SK-N-SH (cell line): ENCODE measurements around the gene WDR62. TPM values are rescaled to one million over a fixed set of nuclear protein-coding genes. Genes with fewer than 3 reads are reported as not detected.
A peak's percentile ranks its signal among the peaks of the same experiment; 100 is the strongest.

Experiments used
- CTCF ChIA-PET: fragments of 300-600, 350-600 bp; formaldehyde crosslinking; extraction: SDS; loops from one replicate; lab custom pipeline; 2021; lab: Yijun Ruan, JAX
- POLR2A ChIA-PET: fragments of 350-600 bp; sonication (Branson Sonifier 250); formaldehyde crosslinking; extraction: SDS; loops from one replicate; lab custom pipeline; 2020; ENCODE audit warnings: antibody characterized with exemption, inconsistent platforms; lab: Yijun Ruan, JAX
- DNase-seq: peaks from one replicate; pipeline ENCODE4 v3.0.0; 2012
- H2AFZ ChIP-seq: fragments of 200-600 bp; sonication (generic); 2 replicates; pipeline ENCODE4 v1.8.1; 2016; ENCODE audit warnings: antibody characterized with exemption, mild to moderate bottlenecking, low read depth
- H3F3A ChIP-seq: fragments of 200-600 bp; sonication (generic); replicated peaks from 2 replicates; pipeline ENCODE3; 2016; ENCODE audit warnings: antibody characterized with exemption, mild to moderate bottlenecking; ENCODE audit not compliant: insufficient read depth
- H3K27ac ChIP-seq, 2 experiments: fragments of 200-500 bp in 1 of 2; fragments of 200-600 bp in 1 of 2; sonication (Bioruptor generic) in 1 of 2; sonication (generic), shearing (Covaris generic) in 1 of 2; 2 replicates each; pipeline versions ENCODE4 v1.5.1 to v1.6.1; 2014 to 2016; ENCODE audit warnings: low read depth in 2 of 2, inconsistent platforms in 1 of 2, low read length in 1 of 2, mild to moderate bottlenecking in 1 of 2, mixed read lengths in 1 of 2
- H3K27me3 ChIP-seq: fragments of 200-600 bp; sonication (generic), shearing (Covaris generic); 2 replicates; pipeline ENCODE4 v1.6.1; 2016; ENCODE audit warnings: mixed run types; ENCODE audit not compliant: insufficient read depth
- H3K36me3 ChIP-seq, 2 experiments: fragments of 200-500 bp in 1 of 2; fragments of 200-600 bp in 1 of 2; sonication (Bioruptor generic) in 1 of 2; sonication (generic) in 1 of 2; replicated peaks in 1 of 2; 2 replicates each; pipeline versions ENCODE3 to v1.5.1; 2014 to 2016; ENCODE audit warnings: low read length in 1 of 2, mild to moderate bottlenecking in 1 of 2; ENCODE audit not compliant: insufficient read depth in 2 of 2, control insufficient read depth in 1 of 2
- H3K4me1 ChIP-seq, 2 experiments: fragments of 200-500 bp in 1 of 2; fragments of 200-600 bp in 1 of 2; sonication (Bioruptor generic) in 1 of 2; sonication (generic), shearing (Covaris generic) in 1 of 2; 2 replicates each; pipeline versions ENCODE4 v1.5.1 to v1.6.1; 2014 to 2016; ENCODE audit warnings: low read depth in 1 of 2, low read length in 1 of 2, mixed run types in 1 of 2; ENCODE audit not compliant: insufficient read depth in 2 of 2, control insufficient read depth in 1 of 2
- H3K4me2 ChIP-seq: fragments of 200-600 bp; sonication (generic), shearing (Covaris generic); 2 replicates; pipeline ENCODE4 v1.6.1; 2017; ENCODE audit warnings: mixed run types
- H3K4me3 ChIP-seq, 2 experiments: fragments of 200-500 bp in 1 of 2; fragments of 200-600 bp in 1 of 2; sonication (Bioruptor generic) in 1 of 2; sonication (generic), shearing (Covaris generic) in 1 of 2; 2 replicates each; pipeline versions ENCODE4 v1.5.1 to v1.8.1; 2014 to 2016; ENCODE audit warnings: low read depth in 2 of 2, inconsistent platforms in 1 of 2, low read length in 1 of 2, mild to moderate bottlenecking in 1 of 2, mixed read lengths in 1 of 2, moderate library complexity in 1 of 2
- H3K79me2 ChIP-seq: fragments of 200-600 bp; sonication (generic); 2 replicates; pipeline ENCODE4 v1.8.1; 2017; ENCODE audit warnings: mild to moderate bottlenecking; ENCODE audit not compliant: insufficient read depth
- H3K9ac ChIP-seq: fragments of 200-600 bp; sonication (generic); 2 replicates; pipeline ENCODE4 v1.6.1; 2017; ENCODE audit warnings: mixed run types
- H3K9me2 ChIP-seq: fragments of 200-600 bp; sonication (generic); 2 replicates; pipeline ENCODE4 v1.6.1; 2017; ENCODE audit warnings: mixed run types
- H3K9me3 ChIP-seq: fragments of 200-600 bp; sonication (generic); 2 replicates; pipeline ENCODE4 v1.6.1; 2017; ENCODE audit warnings: mixed run types, mild to moderate bottlenecking, moderate library complexity
- H4K20me1 ChIP-seq: fragments of 200-600 bp; sonication (generic); 2 replicates; pipeline ENCODE4 v1.6.1; 2017; ENCODE audit warnings: mild to moderate bottlenecking, mixed run types; ENCODE audit not compliant: insufficient read depth
- CHD2 ChIP-seq: fragments of 150-350 bp; IDR thresholded peaks from 2 replicates; pipeline ENCODE4 v1.6.1; 2018; ENCODE audit warnings: low read length; ENCODE audit not compliant: partially characterized antibody
- ELF1 ChIP-seq: IDR thresholded peaks from 2 replicates; pipeline ENCODE4 v1.4.0; 2012
- EP300 ChIP-seq, 2 experiments: IDR thresholded peaks; 2 replicates each; pipeline versions ENCODE4 v1.4.0 to v1.6.1; 2012; ENCODE audit warnings: borderline replicate concordance in 1 of 2, low read depth in 1 of 2, low read length in 1 of 2
- EZH2phosphoT487 ChIP-seq: fragments of 200-600 bp; sonication (generic); IDR thresholded peaks from 2 replicates; pipeline ENCODE4 v1.6.1; 2017; ENCODE audit warnings: low read depth, mixed run types, mild to moderate bottlenecking, antibody characterized with exemption, moderate library complexity, borderline replicate concordance
- FOXJ3 ChIP-seq: sonication (generic); formaldehyde crosslinking; IDR thresholded peaks from 2 replicates; pipeline ENCODE4 v1.5.1; 2020; ENCODE audit warnings: mild to moderate bottlenecking, missing genetic modification reagents
- IRF3 ChIP-seq: fragments of 150-350 bp; IDR thresholded peaks from 2 replicates; pipeline ENCODE4 v1.6.1; 2016; ENCODE audit warnings: mild to moderate bottlenecking, low read depth, low read length
- JUND ChIP-seq: IDR thresholded peaks from 2 replicates; pipeline ENCODE4 v1.4.0; 2012
- MXI1 ChIP-seq: IDR thresholded peaks from 2 replicates; pipeline ENCODE4 v1.6.1; 2012; ENCODE audit warnings: mild to moderate bottlenecking, low read depth, low read length, improper control_type of control experiment
- RFX5 ChIP-seq: IDR thresholded peaks from 2 replicates; pipeline ENCODE4 v1.6.1; 2012; ENCODE audit warnings: mild to moderate bottlenecking, improper control_type of control experiment, low read length
- TEAD4 ChIP-seq: IDR thresholded peaks from 2 replicates; pipeline ENCODE4 v1.4.0; 2012; ENCODE audit warnings: mild to moderate bottlenecking, borderline replicate concordance; ENCODE audit not compliant: insufficient read depth
- WGBS: methylation state at CpG from one replicate; pipeline ENCODE4 v1.1.6; 2017; ENCODE audit warnings: low lambda C conversion rate; 5-methylcytosine and 5-hydroxymethylcytosine counted together
- polyA plus RNA-seq, 3 experiments: library from polyadenylated mRNA; depleted of rRNA; stranded (reverse); fragments of >200 nt; gene quantifications; 2 replicates each; pipeline ENCODE4 v1.2.3, GENCODE V29; 2012
- TF ChIP-seq, protein P1 (sequence below): IDR thresholded peaks from 2 replicates; pipeline ENCODE4; 2012
- TF ChIP-seq, protein P2 (sequence below): IDR thresholded peaks from 2 replicates; pipeline ENCODE4 v1.4.0; 2012; ENCODE audit warnings: low read depth, borderline replicate concordance
- TF ChIP-seq, protein P3 (sequence below): fragments of 200-600 bp; sonication (generic); IDR thresholded peaks from 2 replicates; pipeline ENCODE4 v1.6.1; 2017; ENCODE audit warnings: antibody characterized with exemption, mild to moderate bottlenecking, moderate library complexity
- TF ChIP-seq, protein P4 (sequence below): IDR thresholded peaks from 2 replicates; pipeline ENCODE4 v1.4.0; 2012; ENCODE audit warnings: low read depth

WDR62 gene
- polyA plus RNA-seq, 1 of the 3 experiments (the other 2 are of a cell fraction): 5.3 TPM

DNA sequence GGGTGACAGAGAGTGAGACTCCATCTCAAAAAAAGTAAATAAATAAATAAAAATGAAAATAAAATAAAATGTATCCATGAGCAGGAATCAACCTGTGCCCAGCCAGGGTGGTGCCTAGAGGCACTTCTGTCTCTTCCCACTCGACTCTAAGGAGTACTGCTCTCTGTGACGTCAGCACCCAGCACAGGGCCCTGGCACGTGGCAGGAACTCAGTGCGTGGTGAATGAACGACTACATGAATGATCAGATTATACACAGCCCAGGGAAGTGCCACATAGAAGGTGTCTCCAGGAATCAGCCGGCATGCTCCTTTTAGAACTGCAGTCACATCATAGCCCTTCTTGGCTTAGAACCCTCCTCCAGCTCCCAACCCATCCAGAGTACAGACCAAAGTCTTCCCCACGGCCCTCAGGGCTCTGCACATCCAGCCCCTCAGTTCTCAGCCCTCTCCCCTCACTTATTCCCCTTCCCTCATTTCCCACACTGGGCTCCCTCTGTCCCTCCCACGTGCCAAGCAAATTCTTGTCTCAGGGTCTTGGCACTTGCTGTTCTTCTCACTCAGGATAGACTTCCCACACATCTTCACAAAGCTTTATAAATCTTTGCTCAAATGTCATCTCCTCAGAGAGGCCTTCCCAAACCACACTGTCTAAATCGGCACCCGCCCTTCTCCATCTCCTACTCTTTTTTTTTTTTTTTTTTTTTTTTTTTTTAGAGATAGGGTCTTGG is 26.2 kb upstream of the WDR62 start:
- POLR2A ChIA-PET: interaction anchor here (0.6 kb wide), 1 partner anchor 11 kb away, joined by 6 read pairs; no protein-coding TSS in a partner anchor
- Histone ChIP-seq H3K9me2 (no peaks in the 10 kb centered on the region), H3K9ac (no peak overlapping the region), H3K27me3 (no peaks in the 10 kb centered on the region), H3F3A (peaks cover 2% of the 10 kb centered on the region), H3K79me2 (0 out of 2 replicates have a peak, but pooled peaks cover 5% of the 10 kb centered on the region), H2AFZ (no peak overlapping the region), H3K27ac (no peak overlapping the region)
- WGBS: 90% methylated on average over 10 of the region's 10 CpGs
- peak; percentile 11 for DNase-seq
- TF ChIP-seq, protein P1, sequence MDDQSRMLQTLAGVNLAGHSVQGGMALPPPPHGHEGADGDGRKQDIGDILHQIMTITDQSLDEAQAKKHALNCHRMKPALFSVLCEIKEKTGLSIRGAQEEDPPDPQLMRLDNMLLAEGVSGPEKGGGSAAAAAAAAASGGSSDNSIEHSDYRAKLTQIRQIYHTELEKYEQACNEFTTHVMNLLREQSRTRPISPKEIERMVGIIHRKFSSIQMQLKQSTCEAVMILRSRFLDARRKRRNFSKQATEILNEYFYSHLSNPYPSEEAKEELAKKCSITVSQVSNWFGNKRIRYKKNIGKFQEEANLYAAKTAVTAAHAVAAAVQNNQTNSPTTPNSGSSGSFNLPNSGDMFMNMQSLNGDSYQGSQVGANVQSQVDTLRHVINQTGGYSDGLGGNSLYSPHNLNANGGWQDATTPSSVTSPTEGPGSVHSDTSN: no peak
- TF ChIP-seq TEAD4 (no peak), CHD2 (no peak), RFX5 (no peak), EP300 (IDR thresholded peaks at IDR 0.05; ENCODE audit: borderline replicate concordance in 1 of 2, low read depth in 1 of 2, low read length in 1 of 2) (no peak), ELF1 (no peak), IRF3 (no peak), EZH2phosphoT487 (no peak), FOXJ3 (CRISPR knock-in tag) (no peak), JUND (no peak), MXI1 (no peak)
- TF ChIP-seq, protein P2, sequence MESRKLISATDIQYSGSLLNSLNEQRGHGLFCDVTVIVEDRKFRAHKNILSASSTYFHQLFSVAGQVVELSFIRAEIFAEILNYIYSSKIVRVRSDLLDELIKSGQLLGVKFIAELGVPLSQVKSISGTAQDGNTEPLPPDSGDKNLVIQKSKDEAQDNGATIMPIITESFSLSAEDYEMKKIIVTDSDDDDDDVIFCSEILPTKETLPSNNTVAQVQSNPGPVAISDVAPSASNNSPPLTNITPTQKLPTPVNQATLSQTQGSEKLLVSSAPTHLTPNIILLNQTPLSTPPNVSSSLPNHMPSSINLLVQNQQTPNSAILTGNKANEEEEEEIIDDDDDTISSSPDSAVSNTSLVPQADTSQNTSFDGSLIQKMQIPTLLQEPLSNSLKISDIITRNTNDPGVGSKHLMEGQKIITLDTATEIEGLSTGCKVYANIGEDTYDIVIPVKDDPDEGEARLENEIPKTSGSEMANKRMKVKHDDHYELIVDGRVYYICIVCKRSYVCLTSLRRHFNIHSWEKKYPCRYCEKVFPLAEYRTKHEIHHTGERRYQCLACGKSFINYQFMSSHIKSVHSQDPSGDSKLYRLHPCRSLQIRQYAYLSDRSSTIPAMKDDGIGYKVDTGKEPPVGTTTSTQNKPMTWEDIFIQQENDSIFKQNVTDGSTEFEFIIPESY: no peak
- TF ChIP-seq, protein P3, sequence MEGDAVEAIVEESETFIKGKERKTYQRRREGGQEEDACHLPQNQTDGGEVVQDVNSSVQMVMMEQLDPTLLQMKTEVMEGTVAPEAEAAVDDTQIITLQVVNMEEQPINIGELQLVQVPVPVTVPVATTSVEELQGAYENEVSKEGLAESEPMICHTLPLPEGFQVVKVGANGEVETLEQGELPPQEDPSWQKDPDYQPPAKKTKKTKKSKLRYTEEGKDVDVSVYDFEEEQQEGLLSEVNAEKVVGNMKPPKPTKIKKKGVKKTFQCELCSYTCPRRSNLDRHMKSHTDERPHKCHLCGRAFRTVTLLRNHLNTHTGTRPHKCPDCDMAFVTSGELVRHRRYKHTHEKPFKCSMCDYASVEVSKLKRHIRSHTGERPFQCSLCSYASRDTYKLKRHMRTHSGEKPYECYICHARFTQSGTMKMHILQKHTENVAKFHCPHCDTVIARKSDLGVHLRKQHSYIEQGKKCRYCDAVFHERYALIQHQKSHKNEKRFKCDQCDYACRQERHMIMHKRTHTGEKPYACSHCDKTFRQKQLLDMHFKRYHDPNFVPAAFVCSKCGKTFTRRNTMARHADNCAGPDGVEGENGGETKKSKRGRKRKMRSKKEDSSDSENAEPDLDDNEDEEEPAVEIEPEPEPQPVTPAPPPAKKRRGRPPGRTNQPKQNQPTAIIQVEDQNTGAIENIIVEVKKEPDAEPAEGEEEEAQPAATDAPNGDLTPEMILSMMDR: no peak
- TF ChIP-seq, protein P4, sequence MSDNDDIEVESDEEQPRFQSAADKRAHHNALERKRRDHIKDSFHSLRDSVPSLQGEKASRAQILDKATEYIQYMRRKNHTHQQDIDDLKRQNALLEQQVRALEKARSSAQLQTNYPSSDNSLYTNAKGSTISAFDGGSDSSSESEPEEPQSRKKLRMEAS: no peak
- TF ChIP-seq, all 33 proteins: peak for 0
- H4K20me1 ChIP-seq: no peaks in the 10 kb centered on the region
- no peak overlapping the region for H3K4me3 ChIP-seq
- no peak overlapping the region for H3K4me2 ChIP-seq
- CTCF ChIA-PET: interaction anchor here (0.6 to 1.1 kb wide), 2 partner anchors 73 to 146 kb away, joined by 3 read pairs; no protein-coding TSS in a partner anchor
- peaks cover 1 to 20% of the 10 kb centered on the region in 2 experiments for H3K36me3 ChIP-seq
- no peaks in the 10 kb centered on the region for H3K9me3 ChIP-seq
- peaks cover 0 to 3% of the 10 kb centered on the region in 2 experiments; a peak in 1 of 4 replicates for H3K4me1 ChIP-seq
